Measurements from ENCODE around the gene NFX1. TPM values are rescaled to one million over a fixed set of nuclear protein-coding genes. Genes with fewer than 3 reads are reported as not detected.
A peak's percentile ranks its signal among the peaks of the same experiment; 100 is the strongest.

The NFX1 gene
- total RNA-seq, 6 experiments from 2014 or later = 22.6 to 29.2 (median 24.8) TPM

DNA sequence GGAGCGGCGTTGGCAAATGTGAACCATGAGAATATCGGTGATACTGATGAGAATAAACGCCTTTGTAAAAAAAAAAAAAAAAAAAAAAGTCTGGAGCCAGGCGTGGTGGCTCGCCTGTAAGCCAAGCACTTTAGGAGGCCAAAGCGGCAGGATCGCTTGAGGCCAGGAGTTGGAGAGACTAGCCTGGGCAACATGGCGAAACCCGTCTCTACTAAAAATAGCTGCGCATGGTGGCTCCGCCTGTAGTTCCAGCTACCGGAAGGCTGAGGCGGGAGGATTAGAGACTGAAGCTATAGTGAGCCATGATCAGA is 425 bp upstream of the NFX1 start:
- 0% methylated on average over 14 of the region's 14 CpGs for WGBS (ENCODE audit: insufficient coverage, low coverage, low lambda C conversion rate, missing lambda C conversion rate)
- Histone ChIP-seq H3K9me3 (no peaks in the 10 kb centered on the region), H3K36me3 (peaks cover 0 to 4% (median 1%) of the 10 kb centered on the region in 4 donors), H3K27me3 (no peaks in the 10 kb centered on the region), H3K27ac (peak overlapping the region; percentile 99 to 100 (median 99)), H3K4me1 (peaks cover 0 to 45% (median 17%) of the 10 kb centered on the region in 4 donors), H3K4me3 (peak overlapping the region; percentile 88 to 98 (median 97))
- ATAC-seq (peak; percentile 18 to 44 (median 39)), DNase-seq (no peak)
- no peak for TF ChIP-seq POLR2A (IDR thresholded peaks at IDR 0.05)
- TF ChIP-seq, protein P1, sequence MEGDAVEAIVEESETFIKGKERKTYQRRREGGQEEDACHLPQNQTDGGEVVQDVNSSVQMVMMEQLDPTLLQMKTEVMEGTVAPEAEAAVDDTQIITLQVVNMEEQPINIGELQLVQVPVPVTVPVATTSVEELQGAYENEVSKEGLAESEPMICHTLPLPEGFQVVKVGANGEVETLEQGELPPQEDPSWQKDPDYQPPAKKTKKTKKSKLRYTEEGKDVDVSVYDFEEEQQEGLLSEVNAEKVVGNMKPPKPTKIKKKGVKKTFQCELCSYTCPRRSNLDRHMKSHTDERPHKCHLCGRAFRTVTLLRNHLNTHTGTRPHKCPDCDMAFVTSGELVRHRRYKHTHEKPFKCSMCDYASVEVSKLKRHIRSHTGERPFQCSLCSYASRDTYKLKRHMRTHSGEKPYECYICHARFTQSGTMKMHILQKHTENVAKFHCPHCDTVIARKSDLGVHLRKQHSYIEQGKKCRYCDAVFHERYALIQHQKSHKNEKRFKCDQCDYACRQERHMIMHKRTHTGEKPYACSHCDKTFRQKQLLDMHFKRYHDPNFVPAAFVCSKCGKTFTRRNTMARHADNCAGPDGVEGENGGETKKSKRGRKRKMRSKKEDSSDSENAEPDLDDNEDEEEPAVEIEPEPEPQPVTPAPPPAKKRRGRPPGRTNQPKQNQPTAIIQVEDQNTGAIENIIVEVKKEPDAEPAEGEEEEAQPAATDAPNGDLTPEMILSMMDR (IDR thresholded peaks at IDR 0.05) = no peak
- intact Hi-C loops (cut with DNase I) = no loop called here

DNA sequence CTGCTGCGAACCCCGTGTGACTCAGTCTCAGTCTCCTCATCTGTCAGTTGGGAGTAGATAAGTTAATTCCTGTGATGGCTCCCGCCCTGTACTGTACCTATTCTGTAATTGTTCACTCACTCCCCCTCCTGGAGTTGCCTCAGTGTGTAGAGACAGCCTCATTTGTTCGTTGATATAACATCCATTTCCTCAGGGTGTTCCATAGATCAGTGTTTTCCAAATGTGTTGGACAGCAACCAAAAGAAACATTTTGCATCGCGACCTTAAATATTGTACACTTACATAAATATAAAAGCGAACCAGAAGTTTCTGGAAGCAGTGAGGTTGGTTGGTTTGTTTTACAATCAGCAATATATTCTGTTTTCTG is 698 bp downstream of the NFX1 start:
- DNase-seq = no peak
- Histone ChIP-seq H3K4me3 (peak overlapping the region; percentile 88 to 98 (median 97)), H3K27me3 (no peaks in the 10 kb centered on the region), H3K36me3 (peaks cover 0 to 13% (median 4%) of the 10 kb centered on the region in 4 donors), H3K27ac (peak overlapping the region; percentile 99 to 100 (median 99)), H3K9me3 (no peaks in the 10 kb centered on the region), H3K4me1 (peaks cover 0 to 53% (median 22%) of the 10 kb centered on the region in 4 donors)
- TF ChIP-seq, protein P1 (IDR thresholded peaks at IDR 0.05) = no peak
- TF ChIP-seq POLR2A (IDR thresholded peaks at IDR 0.05) = no peak
- no peak for ATAC-seq
- 7% methylated on average over 5 of the region's 7 CpGs for WGBS (ENCODE audit: insufficient coverage, low coverage, low lambda C conversion rate, missing lambda C conversion rate)
- intact Hi-C loops (cut with DNase I) = no loop called here

DNA sequence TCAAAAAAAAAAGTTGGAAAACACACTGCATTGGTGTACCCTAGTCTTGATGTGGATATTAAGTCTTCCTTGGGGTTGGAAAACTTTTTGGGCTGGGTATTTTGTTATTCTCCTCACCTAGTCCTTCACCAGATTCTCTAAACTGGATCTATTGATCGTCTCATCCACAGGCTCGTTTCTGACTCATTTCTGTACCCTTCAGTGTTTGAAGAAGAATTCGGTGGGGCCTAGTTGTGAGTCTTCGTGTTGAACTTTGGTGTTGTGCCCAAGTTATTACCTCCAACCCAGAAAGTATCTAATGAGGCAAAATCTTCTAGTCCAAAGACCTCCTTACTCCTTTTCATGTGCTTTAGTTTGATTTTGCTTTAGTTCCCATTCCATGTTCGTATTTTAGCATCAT is 1.6 kb downstream of the NFX1 start:
- H3K4me1 ChIP-seq = peaks cover 0 to 58% (median 26%) of the 10 kb centered on the region in 4 donors
- peaks cover 0 to 22% (median 7%) of the 10 kb centered on the region in 4 donors for H3K36me3 ChIP-seq
- TF ChIP-seq, protein P1 (IDR thresholded peaks at IDR 0.05) = no peak
- TF ChIP-seq POLR2A (IDR thresholded peaks at IDR 0.05) = no peak
- H3K9me3 ChIP-seq = no peaks in the 10 kb centered on the region
- peak overlapping the region in 2 of 3 donors; percentile 99 to 100 for H3K27ac ChIP-seq
- H3K27me3 ChIP-seq = no peaks in the 10 kb centered on the region
- 56% methylated on average over 5 of the region's 5 CpGs for WGBS (ENCODE audit: insufficient coverage, low coverage, low lambda C conversion rate, missing lambda C conversion rate)
- H3K4me3 ChIP-seq = no peak overlapping the region
- ATAC-seq = no peak
- no peak for DNase-seq
- intact Hi-C loops (cut with DNase I) = no loop called here

DNA sequence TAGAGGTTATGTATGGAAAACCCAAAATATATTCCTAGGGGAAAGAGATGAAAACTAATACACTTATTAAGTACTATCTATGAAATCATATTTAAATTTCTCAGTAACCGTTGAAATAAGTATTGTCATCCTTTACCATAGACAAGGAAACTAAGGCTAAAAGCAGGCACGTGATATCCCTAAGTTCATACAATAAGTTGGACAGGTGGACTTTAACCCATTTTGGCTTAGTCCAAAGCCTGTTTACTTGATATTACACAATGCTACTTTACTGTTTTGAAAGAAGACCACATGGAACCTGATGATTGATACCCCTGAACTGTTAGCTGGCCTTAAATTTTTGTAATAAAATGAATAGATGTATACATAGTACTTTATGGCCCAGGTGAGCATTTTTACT is 3.5 kb downstream of the NFX1 start:
- no peaks in the 10 kb centered on the region for H3K27me3 ChIP-seq
- TF ChIP-seq POLR2A (IDR thresholded peaks at IDR 0.05) = no peak
- TF ChIP-seq, protein P1 (IDR thresholded peaks at IDR 0.05) = no peak
- ATAC-seq = peak; percentile 14 to 47 (median 22)
- intact Hi-C loops (cut with DNase I) = no loop called here
- no peaks in the 10 kb centered on the region for H3K9me3 ChIP-seq
- DNase-seq = no peak
- WGBS (ENCODE audit: insufficient coverage, low coverage, low lambda C conversion rate, missing lambda C conversion rate) = 33% methylated on average over 2 of the region's 2 CpGs
- peaks cover 0 to 39% (median 11%) of the 10 kb centered on the region in 4 donors for H3K36me3 ChIP-seq
- H3K4me3 ChIP-seq = peak overlapping the region in 1 of 3 donors; percentile 7
- H3K27ac ChIP-seq = peak overlapping the region; percentile 30 to 85 (median 75)
- peaks cover 0 to 72% (median 33%) of the 10 kb centered on the region in 4 donors for H3K4me1 ChIP-seq

Measured in right lobe of liver (tissue), 6 donors.